ENCODE measurements around the gene BNIP1. TPM values are rescaled to one million over a fixed set of nuclear protein-coding genes. Genes with fewer than 3 reads are reported as not detected.

BNIP1 gene, protein sequence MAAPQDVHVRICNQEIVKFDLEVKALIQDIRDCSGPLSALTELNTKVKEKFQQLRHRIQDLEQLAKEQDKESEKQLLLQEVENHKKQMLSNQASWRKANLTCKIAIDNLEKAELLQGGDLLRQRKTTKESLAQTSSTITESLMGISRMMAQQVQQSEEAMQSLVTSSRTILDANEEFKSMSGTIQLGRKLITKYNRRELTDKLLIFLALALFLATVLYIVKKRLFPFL
- total RNA-seq (2021; ENCODE audit: unreplicated experiment) (12.3 TPM), Bru-seq, nascent RNA (percentile 68 among the genes with signal in this experiment), BruChase-seq, experiment 1, labeled RNA remaining after a 2-hour chase (percentile 57 among the genes with signal in this experiment), BruChase-seq, experiment 2, labeled RNA remaining after a 6-hour chase (percentile 53 among the genes with signal in this experiment)
- polyA plus RNA-seq (2012; ENCODE audit: insufficient read length): 8.6 TPM
- long read RNA-seq, transcript BNIP1-202 (6 exons, 1,184 nt): major isoform, 14 of 22 reads
- long read RNA-seq, partial matches to known transcripts: 1 of 22 reads
- long read RNA-seq, other reads (novel, unspliced or antisense): 5 of 22 reads

DNA sequence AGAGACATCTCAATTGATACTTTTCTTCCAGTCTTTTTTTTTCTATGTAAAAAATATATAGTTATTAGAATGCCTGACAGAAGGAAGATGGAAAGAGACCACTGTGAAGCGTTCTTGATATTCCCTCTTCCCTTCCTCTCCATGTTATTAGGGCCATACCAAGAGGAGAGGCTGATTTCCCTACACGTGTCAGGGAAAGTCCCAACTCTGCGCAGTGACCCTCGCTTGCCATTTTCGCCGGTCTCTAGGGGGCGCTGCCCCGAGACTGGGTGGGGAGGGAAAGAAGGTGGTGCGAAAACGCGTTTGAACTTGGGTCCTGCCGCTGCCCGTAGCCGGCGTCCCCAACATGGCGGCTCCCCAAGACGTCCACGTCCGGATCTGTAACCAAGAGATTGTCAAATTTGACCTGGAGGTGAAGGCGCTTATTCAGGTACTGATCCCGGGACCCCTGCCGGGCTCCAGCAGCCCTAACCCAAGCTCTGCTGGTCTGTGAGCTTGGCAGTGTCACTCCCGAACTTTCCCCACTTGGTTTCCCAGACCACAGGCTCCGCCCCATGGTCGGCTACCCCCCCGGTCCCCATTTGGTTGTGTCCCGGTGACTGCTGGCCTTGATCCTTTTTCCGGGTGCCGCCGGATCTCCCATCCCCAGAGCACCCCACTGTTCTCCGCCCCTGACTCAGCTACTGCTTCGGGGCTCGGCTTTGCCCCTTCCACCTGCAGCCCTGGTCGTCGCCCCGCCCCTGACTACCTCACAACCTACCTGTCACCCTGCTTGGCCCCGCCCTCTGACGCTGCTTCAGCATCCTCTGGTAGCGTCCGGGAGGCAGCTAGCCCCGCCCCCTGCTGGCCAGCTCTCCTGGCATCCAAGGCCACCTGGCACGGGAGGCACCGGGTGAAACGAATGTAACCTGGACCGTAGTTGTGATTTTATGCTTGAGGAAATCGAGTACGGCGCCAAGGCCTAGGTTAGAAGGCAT is at the start of gene BNIP1:
Gene BNIP1, plus strand, starts transcription at position 332 of the 977 bp plus-strand sequence. Its CDS starts 15 bp downstream, at position 347.
- Histone ChIP-seq H3K36me3 (ENCODE audit: control insufficient read depth, insufficient read depth, low read length) (peaks cover 2% of the 10 kb centered on the region; the same call in 1 of the 2 replicates), H3K27me3 (ENCODE audit: control insufficient read depth, insufficient read depth, low read length) (no peaks in the 10 kb centered on the region), H3K4me3 (ENCODE audit: low read depth in 2 of 2, low read length in 2 of 2) (peak within 1 kb of the TSS; percentile 88 to 93), H3K4me1 (ENCODE audit: control insufficient read depth, insufficient read depth, low read length) (peaks cover 6% of the 10 kb centered on the region; the same call in 1 of the 2 replicates), H3K9me3 (ENCODE audit: control insufficient read depth, insufficient read depth, low read depth, low read length) (no peaks in the 10 kb centered on the region), H3K27ac (ENCODE audit: low read length) (peak within 1 kb of the TSS; percentile 92)
- intact Hi-C loops (cut with micrococcal nuclease; ENCODE audit: unreplicated experiment): loop anchor here (5.0 kb wide), 1 partner anchor 162 kb away; the partner anchor contains the start of gene ATP6V0E1
- ChIA-PET POLR2A (no interaction called here), CTCF (interaction anchor here (0.7 to 1.0 kb wide), 3 partner anchors 87 to 163 kb away, joined by 3 read pairs; no protein-coding TSS in a partner anchor)
- DNase-seq (ENCODE audit: low read depth, low spot score) (peak; percentile 86), ATAC-seq (peak; percentile 97)
- TF ChIP-seq, protein P1, sequence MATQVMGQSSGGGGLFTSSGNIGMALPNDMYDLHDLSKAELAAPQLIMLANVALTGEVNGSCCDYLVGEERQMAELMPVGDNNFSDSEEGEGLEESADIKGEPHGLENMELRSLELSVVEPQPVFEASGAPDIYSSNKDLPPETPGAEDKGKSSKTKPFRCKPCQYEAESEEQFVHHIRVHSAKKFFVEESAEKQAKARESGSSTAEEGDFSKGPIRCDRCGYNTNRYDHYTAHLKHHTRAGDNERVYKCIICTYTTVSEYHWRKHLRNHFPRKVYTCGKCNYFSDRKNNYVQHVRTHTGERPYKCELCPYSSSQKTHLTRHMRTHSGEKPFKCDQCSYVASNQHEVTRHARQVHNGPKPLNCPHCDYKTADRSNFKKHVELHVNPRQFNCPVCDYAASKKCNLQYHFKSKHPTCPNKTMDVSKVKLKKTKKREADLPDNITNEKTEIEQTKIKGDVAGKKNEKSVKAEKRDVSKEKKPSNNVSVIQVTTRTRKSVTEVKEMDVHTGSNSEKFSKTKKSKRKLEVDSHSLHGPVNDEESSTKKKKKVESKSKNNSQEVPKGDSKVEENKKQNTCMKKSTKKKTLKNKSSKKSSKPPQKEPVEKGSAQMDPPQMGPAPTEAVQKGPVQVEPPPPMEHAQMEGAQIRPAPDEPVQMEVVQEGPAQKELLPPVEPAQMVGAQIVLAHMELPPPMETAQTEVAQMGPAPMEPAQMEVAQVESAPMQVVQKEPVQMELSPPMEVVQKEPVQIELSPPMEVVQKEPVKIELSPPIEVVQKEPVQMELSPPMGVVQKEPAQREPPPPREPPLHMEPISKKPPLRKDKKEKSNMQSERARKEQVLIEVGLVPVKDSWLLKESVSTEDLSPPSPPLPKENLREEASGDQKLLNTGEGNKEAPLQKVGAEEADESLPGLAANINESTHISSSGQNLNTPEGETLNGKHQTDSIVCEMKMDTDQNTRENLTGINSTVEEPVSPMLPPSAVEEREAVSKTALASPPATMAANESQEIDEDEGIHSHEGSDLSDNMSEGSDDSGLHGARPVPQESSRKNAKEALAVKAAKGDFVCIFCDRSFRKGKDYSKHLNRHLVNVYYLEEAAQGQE (IDR thresholded peaks at IDR 0.05; ENCODE audit: insufficient read depth in 1 of 2, low read depth in 2 of 2, low read length in 1 of 2): peak in 1 of 2 experiments; percentile 73; a peak in 2 of 4 replicates
- TF ChIP-seq, protein P2, sequence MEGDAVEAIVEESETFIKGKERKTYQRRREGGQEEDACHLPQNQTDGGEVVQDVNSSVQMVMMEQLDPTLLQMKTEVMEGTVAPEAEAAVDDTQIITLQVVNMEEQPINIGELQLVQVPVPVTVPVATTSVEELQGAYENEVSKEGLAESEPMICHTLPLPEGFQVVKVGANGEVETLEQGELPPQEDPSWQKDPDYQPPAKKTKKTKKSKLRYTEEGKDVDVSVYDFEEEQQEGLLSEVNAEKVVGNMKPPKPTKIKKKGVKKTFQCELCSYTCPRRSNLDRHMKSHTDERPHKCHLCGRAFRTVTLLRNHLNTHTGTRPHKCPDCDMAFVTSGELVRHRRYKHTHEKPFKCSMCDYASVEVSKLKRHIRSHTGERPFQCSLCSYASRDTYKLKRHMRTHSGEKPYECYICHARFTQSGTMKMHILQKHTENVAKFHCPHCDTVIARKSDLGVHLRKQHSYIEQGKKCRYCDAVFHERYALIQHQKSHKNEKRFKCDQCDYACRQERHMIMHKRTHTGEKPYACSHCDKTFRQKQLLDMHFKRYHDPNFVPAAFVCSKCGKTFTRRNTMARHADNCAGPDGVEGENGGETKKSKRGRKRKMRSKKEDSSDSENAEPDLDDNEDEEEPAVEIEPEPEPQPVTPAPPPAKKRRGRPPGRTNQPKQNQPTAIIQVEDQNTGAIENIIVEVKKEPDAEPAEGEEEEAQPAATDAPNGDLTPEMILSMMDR (IDR thresholded peaks at IDR 0.05): peak; percentile 98
- TF ChIP-seq TCF7L2 (IDR thresholded peaks at IDR 0.05; ENCODE audit: low read depth, low read length): peak; percentile 57
- peak; percentile 90 for TF ChIP-seq SIN3A (IDR thresholded peaks at IDR 0.05; ENCODE audit: borderline replicate concordance, insufficient read depth, low read depth, low read length)
- peak; percentile 90 for TF ChIP-seq POLR2AphosphoS5 (IDR thresholded peaks at IDR 0.05; ENCODE audit: low read depth, low read length)
- in situ Hi-C loops (cut with HindIII; ENCODE audit: low pct_unique_long_range_greater_than_20kb, low sequenced_read_pairs): no loop called here
- no TSS peak for BruUV-seq (replicated peaks)

DNA sequence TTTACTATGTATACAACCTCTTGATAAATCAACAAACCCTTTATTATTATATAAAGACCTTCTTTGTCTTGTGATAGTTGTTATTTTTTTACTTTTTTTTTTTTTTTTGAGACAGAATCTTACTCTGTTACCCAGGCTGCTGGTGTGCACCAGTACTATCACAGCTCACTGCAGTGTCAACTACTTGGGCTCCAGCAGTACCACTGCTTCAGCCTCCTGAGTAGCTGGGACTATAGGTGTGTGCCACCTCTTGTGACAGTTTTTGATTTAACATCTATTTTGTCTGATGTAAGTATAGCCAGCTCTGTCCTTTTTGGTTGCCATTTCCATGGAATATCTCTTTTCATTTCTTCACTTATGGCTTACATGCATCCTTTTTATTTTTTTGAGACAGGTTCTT is 45.5 kb upstream of the BNIP1 start:
- ATAC-seq: no peak
- in situ Hi-C loops (cut with HindIII; ENCODE audit: low pct_unique_long_range_greater_than_20kb, low sequenced_read_pairs): no loop called here

More for the DNA sequence above, 45.5 kb upstream of the BNIP1 start:
- Histone ChIP-seq H3K27ac (ENCODE audit: low read length) (no peak overlapping the region), H3K4me1 (ENCODE audit: control insufficient read depth, insufficient read depth, low read length) (no peaks in the 10 kb centered on the region), H3K4me3 (ENCODE audit: low read depth in 2 of 2, low read length in 2 of 2) (no peak overlapping the region), H3K36me3 (ENCODE audit: control insufficient read depth, insufficient read depth, low read length) (no peaks in the 10 kb centered on the region), H3K9me3 (ENCODE audit: control insufficient read depth, insufficient read depth, low read depth, low read length) (no peaks in the 10 kb centered on the region), H3K27me3 (ENCODE audit: control insufficient read depth, insufficient read depth, low read length) (no peaks in the 10 kb centered on the region)
- TF ChIP-seq TCF7L2 (IDR thresholded peaks at IDR 0.05; ENCODE audit: low read depth, low read length) (no peak), SIN3A (IDR thresholded peaks at IDR 0.05; ENCODE audit: borderline replicate concordance, insufficient read depth, low read depth, low read length) (no peak), POLR2AphosphoS5 (IDR thresholded peaks at IDR 0.05; ENCODE audit: low read depth, low read length) (no peak)
- TF ChIP-seq, protein P2 (IDR thresholded peaks at IDR 0.05): no peak
- ChIA-PET CTCF (no interaction called here), POLR2A (no interaction called here)
- BruUV-seq (replicated peaks): no TSS peak
- no peak for DNase-seq (ENCODE audit: low read depth, low spot score)
- intact Hi-C loops (cut with micrococcal nuclease; ENCODE audit: unreplicated experiment): no loop called here

Data from Panc1 (cell line).